HepG2 (cell line): Measurements from ENCODE around the gene ITGB1. TPM values are rescaled to one million over a fixed set of nuclear protein-coding genes. Genes with fewer than 3 reads are reported as not detected.

ENCODE experiments used
- HDAC2 ChIP-seq: sonication (generic); formaldehyde crosslinking; IDR thresholded peaks from 2 replicates; pipeline ENCODE4 v1.4.0; 2020; ENCODE audit warnings: missing genetic modification reagents
- KDM6A ChIP-seq: IDR thresholded peaks from 2 replicates; pipeline ENCODE4 v1.6.1; 2016; ENCODE audit warnings: low read depth
- MEIS1 ChIP-seq: sonication (generic); formaldehyde crosslinking; IDR thresholded peaks from 2 replicates; pipeline ENCODE4 v1.9.0; 2021; ENCODE audit warnings: mild to moderate bottlenecking, missing genetic modification reagents, moderate library complexity, borderline replicate concordance
- MIER2 ChIP-seq: IDR thresholded peaks from 2 replicates; pipeline ENCODE4 v1.6.1; 2016; ENCODE audit warnings: missing biosample characterization, missing genetic modification reagents
- MTA1 ChIP-seq: sonication (generic); formaldehyde crosslinking; IDR thresholded peaks from 2 replicates; pipeline ENCODE4 v1.4.0; 2020; ENCODE audit warnings: missing genetic modification reagents, mild to moderate bottlenecking, borderline replicate concordance
- PAX8 ChIP-seq: sonication (generic); formaldehyde crosslinking; IDR thresholded peaks from 2 replicates; pipeline ENCODE4 v1.8.0; 2022; ENCODE audit warnings: mild to moderate bottlenecking, missing genetic modification reagents, borderline replicate concordance
- SALL2 ChIP-seq: sonication (generic); formaldehyde crosslinking; IDR thresholded peaks from 2 replicates; pipeline ENCODE4 v1.8.1; 2023; ENCODE audit warnings: mild to moderate bottlenecking, missing genetic modification reagents, inconsistent platforms
- TAF15 ChIP-seq: fragments of 200-400 bp; formaldehyde crosslinking; IDR thresholded peaks from one replicate; pipeline ENCODE4 v1.6.1; 2018; ENCODE audit warnings: mild to moderate bottlenecking, low read depth, low read length; ENCODE audit not compliant: poor library complexity, severe bottlenecking
- U2AF1 ChIP-seq: fragments of 200-400 bp; formaldehyde crosslinking; optimal IDR thresholded peaks from 2 replicates; pipeline ENCODE3; 2017; ENCODE audit warnings: mild to moderate bottlenecking, low read depth, low read length
- YEATS4 ChIP-seq: sonication (generic); formaldehyde crosslinking; IDR thresholded peaks from 2 replicates; pipeline ENCODE4 v1.4.0; 2020; ENCODE audit warnings: missing genetic modification reagents, borderline replicate concordance
- ZFP36L2 ChIP-seq: sonication (generic); formaldehyde crosslinking; IDR thresholded peaks from 2 replicates; pipeline ENCODE4 v1.4.0; 2020; ENCODE audit warnings: missing genetic modification reagents
- ZNF10 ChIP-seq: sonication (generic); formaldehyde crosslinking; IDR thresholded peaks from 2 replicates; pipeline ENCODE4 v1.4.0; 2020; ENCODE audit warnings: mild to moderate bottlenecking, low read depth, missing genetic modification reagents, borderline replicate concordance
- ZNF337 ChIP-seq: sonication (generic); formaldehyde crosslinking; IDR thresholded peaks from 2 replicates; pipeline ENCODE4 v1.5.1; 2020; ENCODE audit warnings: missing genetic modification reagents, low read depth, mild to moderate bottlenecking, borderline replicate concordance
- ZNF564 ChIP-seq: sonication (generic); formaldehyde crosslinking; IDR thresholded peaks from 2 replicates; pipeline ENCODE4 v1.8.1; 2023; ENCODE audit warnings: mild to moderate bottlenecking, missing genetic modification reagents
- ZNF577 ChIP-seq: sonication (generic); formaldehyde crosslinking; IDR thresholded peaks from 2 replicates; pipeline ENCODE4 v1.4.0; 2020; ENCODE audit warnings: mild to moderate bottlenecking, low read depth, missing genetic modification reagents, borderline replicate concordance
- ZNF674 ChIP-seq: sonication (generic); formaldehyde crosslinking; IDR thresholded peaks from 2 replicates; pipeline ENCODE4 v1.5.0; 2020; ENCODE audit warnings: low read depth, mild to moderate bottlenecking, missing genetic modification reagents
- ZNF7 ChIP-seq: IDR thresholded peaks from 2 replicates; pipeline ENCODE4 v1.6.1; 2016; ENCODE audit warnings: missing biosample characterization, missing genetic modification reagents
- polyA plus RNA-seq, 8 experiments: library from polyadenylated mRNA; depleted of rRNA in 3 of 8; stranded (reverse) in 7 of 8; unstranded in 1 of 8; fragments of >200 nt; fragmentation: Illumina TruSeq in 4 of 8; extraction: Trizol in 4 of 8; gene quantifications; 2 replicates each; pipeline versions ENCODE4 v1.2.1 to v1.2.3, GENCODE V29; 2011 to 2016; ENCODE audit warnings: low read depth in 4 of 8, missing spikeins in 1 of 8, mixed read lengths in 1 of 8; ENCODE audit not compliant: insufficient read depth in 1 of 8
- total RNA-seq, 5 experiments: library from RNA; depleted of rRNA; stranded (reverse); fragments of >200 nt; fragmentation: Illumina TruSeq; extraction: Trizol; gene quantifications; 2 replicates each; pipeline ENCODE4 v1.2.3, GENCODE V29; 2016; ENCODE audit warnings: low read depth in 1 of 5
- TF ChIP-seq, protein P1 (sequence below): sonication (generic); formaldehyde crosslinking; IDR thresholded peaks from 2 replicates; pipeline ENCODE4 v1.4.0; 2020; ENCODE audit warnings: mild to moderate bottlenecking, low read depth, missing genetic modification reagents
- TF ChIP-seq, protein P2 (sequence below): sonication (generic); formaldehyde crosslinking; IDR thresholded peaks from 2 replicates; pipeline ENCODE4 v1.5.1; 2020; ENCODE audit warnings: missing genetic modification reagents, mild to moderate bottlenecking, borderline replicate concordance
- TF ChIP-seq, protein P3 (sequence below): sonication (generic); formaldehyde crosslinking; IDR thresholded peaks from 2 replicates; pipeline ENCODE4 v1.8.1; 2023; ENCODE audit warnings: mild to moderate bottlenecking, missing genetic modification reagents
- TF ChIP-seq, protein P4 (sequence below): sonication (generic); formaldehyde crosslinking; IDR thresholded peaks from 2 replicates; pipeline ENCODE4 v1.4.0; 2020; ENCODE audit warnings: missing genetic modification reagents, borderline replicate concordance

The ITGB1 gene
- total and polyA plus RNA-seq, 2 of the 13 experiments (the other 11 are each of a cell fraction or from before 2014, with no cell fraction given): 190 to 204 TPM

DNA sequence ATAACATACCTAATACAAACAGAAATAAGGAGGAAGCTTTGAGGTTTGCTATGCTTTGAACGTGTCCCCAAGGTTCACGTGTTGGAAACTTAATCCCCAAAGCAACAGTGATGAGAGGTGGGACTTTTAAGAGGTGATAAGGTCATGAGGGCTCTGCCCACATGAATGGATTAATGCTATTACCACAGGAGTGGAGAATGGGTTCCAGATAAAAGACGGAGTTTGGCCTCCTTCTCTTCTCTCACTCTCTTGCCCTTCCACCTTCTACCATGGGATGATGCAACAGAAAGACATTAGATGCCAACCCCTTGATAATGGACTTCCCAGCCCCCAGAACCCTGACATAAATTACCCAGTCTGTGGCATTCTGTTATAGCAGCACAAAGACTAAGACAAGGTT, 9.6 kb downstream of the ITGB1 start (continued):
- TF ChIP-seq, protein P1, sequence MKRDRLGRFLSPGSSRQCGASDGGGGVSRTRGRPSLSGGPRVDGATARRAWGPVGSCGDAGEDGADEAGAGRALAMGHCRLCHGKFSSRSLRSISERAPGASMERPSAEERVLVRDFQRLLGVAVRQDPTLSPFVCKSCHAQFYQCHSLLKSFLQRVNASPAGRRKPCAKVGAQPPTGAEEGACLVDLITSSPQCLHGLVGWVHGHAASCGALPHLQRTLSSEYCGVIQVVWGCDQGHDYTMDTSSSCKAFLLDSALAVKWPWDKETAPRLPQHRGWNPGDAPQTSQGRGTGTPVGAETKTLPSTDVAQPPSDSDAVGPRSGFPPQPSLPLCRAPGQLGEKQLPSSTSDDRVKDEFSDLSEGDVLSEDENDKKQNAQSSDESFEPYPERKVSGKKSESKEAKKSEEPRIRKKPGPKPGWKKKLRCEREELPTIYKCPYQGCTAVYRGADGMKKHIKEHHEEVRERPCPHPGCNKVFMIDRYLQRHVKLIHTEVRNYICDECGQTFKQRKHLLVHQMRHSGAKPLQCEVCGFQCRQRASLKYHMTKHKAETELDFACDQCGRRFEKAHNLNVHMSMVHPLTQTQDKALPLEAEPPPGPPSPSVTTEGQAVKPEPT (CRISPR knock-in tag): no peak
- TF ChIP-seq MEIS1 (CRISPR knock-in tag) (no peak), YEATS4 (CRISPR knock-in tag) (no peak), SALL2 (CRISPR knock-in tag) (no peak), ZNF10 (CRISPR knock-in tag) (no peak), ZFP36L2 (CRISPR knock-in tag) (no peak), HDAC2 (peak; percentile 42; the same call in 1 of the 2 replicates), ZNF674 (CRISPR knock-in tag) (no peak), TAF15 (no peak), ZNF337 (CRISPR knock-in tag) (no peak), MIER2 (no peak), U2AF1 (no peak), MTA1 (no peak), ZNF564 (CRISPR knock-in tag) (peak; percentile 99), ZNF577 (CRISPR knock-in tag) (no peak), KDM6A (no peak), ZNF7 (CRISPR knock-in tag) (no peak), PAX8 (CRISPR knock-in tag) (no peak)
- TF ChIP-seq, protein P2, sequence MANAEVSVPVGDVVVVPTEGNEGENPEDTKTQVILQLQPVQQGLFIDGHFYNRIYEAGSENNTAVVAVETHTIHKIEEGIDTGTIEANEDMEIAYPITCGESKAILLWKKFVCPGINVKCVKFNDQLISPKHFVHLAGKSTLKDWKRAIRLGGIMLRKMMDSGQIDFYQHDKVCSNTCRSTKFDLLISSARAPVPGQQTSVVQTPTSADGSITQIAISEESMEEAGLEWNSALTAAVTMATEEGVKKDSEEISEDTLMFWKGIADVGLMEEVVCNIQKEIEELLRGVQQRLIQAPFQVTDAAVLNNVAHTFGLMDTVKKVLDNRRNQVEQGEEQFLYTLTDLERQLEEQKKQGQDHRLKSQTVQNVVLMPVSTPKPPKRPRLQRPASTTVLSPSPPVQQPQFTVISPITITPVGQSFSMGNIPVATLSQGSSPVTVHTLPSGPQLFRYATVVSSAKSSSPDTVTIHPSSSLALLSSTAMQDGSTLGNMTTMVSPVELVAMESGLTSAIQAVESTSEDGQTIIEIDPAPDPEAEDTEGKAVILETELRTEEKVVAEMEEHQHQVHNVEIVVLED (CRISPR knock-in tag): no peak
- TF ChIP-seq, protein P3, sequence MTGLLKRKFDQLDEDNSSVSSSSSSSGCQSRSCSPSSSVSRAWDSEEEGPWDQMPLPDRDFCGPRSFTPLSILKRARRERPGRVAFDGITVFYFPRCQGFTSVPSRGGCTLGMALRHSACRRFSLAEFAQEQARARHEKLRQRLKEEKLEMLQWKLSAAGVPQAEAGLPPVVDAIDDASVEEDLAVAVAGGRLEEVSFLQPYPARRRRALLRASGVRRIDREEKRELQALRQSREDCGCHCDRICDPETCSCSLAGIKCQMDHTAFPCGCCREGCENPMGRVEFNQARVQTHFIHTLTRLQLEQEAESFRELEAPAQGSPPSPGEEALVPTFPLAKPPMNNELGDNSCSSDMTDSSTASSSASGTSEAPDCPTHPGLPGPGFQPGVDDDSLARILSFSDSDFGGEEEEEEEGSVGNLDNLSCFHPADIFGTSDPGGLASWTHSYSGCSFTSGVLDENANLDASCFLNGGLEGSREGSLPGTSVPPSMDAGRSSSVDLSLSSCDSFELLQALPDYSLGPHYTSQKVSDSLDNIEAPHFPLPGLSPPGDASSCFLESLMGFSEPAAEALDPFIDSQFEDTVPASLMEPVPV (CRISPR knock-in tag): no peak
- TF ChIP-seq, protein P4, sequence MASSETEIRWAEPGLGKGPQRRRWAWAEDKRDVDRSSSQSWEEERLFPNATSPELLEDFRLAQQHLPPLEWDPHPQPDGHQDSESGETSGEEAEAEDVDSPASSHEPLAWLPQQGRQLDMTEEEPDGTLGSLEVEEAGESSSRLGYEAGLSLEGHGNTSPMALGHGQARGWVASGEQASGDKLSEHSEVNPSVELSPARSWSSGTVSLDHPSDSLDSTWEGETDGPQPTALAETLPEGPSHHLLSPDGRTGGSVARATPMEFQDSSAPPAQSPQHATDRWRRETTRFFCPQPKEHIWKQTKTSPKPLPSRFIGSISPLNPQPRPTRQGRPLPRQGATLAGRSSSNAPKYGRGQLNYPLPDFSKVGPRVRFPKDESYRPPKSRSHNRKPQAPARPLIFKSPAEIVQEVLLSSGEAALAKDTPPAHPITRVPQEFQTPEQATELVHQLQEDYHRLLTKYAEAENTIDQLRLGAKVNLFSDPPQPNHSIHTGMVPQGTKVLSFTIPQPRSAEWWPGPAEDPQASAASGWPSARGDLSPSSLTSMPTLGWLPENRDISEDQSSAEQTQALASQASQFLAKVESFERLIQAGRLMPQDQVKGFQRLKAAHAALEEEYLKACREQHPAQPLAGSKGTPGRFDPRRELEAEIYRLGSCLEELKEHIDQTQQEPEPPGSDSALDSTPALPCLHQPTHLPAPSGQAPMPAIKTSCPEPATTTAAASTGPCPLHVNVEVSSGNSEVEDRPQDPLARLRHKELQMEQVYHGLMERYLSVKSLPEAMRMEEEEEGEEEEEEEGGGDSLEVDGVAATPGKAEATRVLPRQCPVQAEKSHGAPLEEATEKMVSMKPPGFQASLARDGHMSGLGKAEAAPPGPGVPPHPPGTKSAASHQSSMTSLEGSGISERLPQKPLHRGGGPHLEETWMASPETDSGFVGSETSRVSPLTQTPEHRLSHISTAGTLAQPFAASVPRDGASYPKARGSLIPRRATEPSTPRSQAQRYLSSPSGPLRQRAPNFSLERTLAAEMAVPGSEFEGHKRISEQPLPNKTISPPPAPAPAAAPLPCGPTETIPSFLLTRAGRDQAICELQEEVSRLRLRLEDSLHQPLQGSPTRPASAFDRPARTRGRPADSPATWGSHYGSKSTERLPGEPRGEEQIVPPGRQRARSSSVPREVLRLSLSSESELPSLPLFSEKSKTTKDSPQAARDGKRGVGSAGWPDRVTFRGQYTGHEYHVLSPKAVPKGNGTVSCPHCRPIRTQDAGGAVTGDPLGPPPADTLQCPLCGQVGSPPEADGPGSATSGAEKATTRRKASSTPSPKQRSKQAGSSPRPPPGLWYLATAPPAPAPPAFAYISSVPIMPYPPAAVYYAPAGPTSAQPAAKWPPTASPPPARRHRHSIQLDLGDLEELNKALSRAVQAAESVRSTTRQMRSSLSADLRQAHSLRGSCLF (CRISPR knock-in tag): no peak
